CD4-positive, alpha-beta T cell treated with Interleukin-10 for 1 hour (primary cell): ENCODE data around the gene ADARB2.
"Not testable (repeated sequence)": the region's sequence is repeated elsewhere in the genome, so short reads cannot be mapped to it uniquely, and the experiment has no call there.

ENCODE experiments used
- DNase-seq: peaks from one replicate; pipeline ENCODE4 v3.0.0-alpha.2; 2020

ADARB2 gene

GRCh38 chr10:1414893-1415292 is 322.4 kb downstream of the ADARB2 start:
- DNase-seq, result no peak

GRCh38 chr10:1414346-1414745 is 323.0 kb downstream of the ADARB2 start:
- not testable (repeated sequence) for DNase-seq

GRCh38 chr10:1413823-1414222 is 323.5 kb downstream of the ADARB2 start:
- DNase-seq, result no peak

- DNase-seq, result no peak
Measured at GRCh38 chr10:1413256-1413655, 324.1 kb downstream of the ADARB2 start.

- DNase-seq, result no peak
Measured at GRCh38 chr10:1412531-1413189, 324.7 kb downstream of the ADARB2 start.

GRCh38 chr10:1411956-1412355 is 325.4 kb downstream of the ADARB2 start:
- DNase-seq, result no peak

- no peak for DNase-seq
Measured at GRCh38 chr10:1411451-1411850, 325.9 kb downstream of the ADARB2 start.

GRCh38 chr10:1410469-1411395 is 326.6 kb downstream of the ADARB2 start:
- no peak for DNase-seq

GRCh38 chr10:1410032-1410431 is 327.3 kb downstream of the ADARB2 start:
- DNase-seq, result no peak

GRCh38 chr10:1409392-1409791 is 327.9 kb downstream of the ADARB2 start:
- no peak for DNase-seq

GRCh38 chr10:1408651-1409367 is 328.5 kb downstream of the ADARB2 start:
- no peak for DNase-seq

GRCh38 chr10:1406967-1407945 is 330.1 kb downstream of the ADARB2 start:
- no peak for DNase-seq

- DNase-seq, result no peak
Measured at GRCh38 chr10:1406132-1406966, 331.0 kb downstream of the ADARB2 start.

- no peak for DNase-seq
Measured at GRCh38 chr10:1404323-1405260, 332.7 kb downstream of the ADARB2 start.

- DNase-seq, result no peak
Measured at GRCh38 chr10:1403508-1404322, 333.6 kb downstream of the ADARB2 start.

GRCh38 chr10:1402816-1403507 is 334.4 kb downstream of the ADARB2 start:
- DNase-seq, result no peak

GRCh38 chr10:1402016-1402770 is 335.1 kb downstream of the ADARB2 start:
- DNase-seq, result no peak
